GM13976 (cell line): ENCODE data around the gene MYO10.

Source experiments
- DNase-seq: peaks from one replicate; pipeline ENCODE4 v3.0.0; 2012; ENCODE audit warnings: low spot score
- in situ Hi-C: fragments of 300-500 bp; cut with MboI; formaldehyde crosslinking; loops from one replicate; pipeline ENCODE4 v1.12.0; 2022; ENCODE audit warnings: low sequenced_read_pairs, mixed read lengths, inconsistent platforms; ENCODE audit not compliant: unreplicated experiment
- TF ChIP-seq, protein P1 (sequence below): IDR thresholded peaks from 2 replicates; pipeline ENCODE4 v1.5.1; 2012; ENCODE audit warnings: borderline replicate concordance, mild to moderate bottlenecking; ENCODE audit not compliant: insufficient read depth; ENCODE audit errors: extremely low read depth, missing control alignments, control extremely low read depth

The MYO10 gene

DNA sequence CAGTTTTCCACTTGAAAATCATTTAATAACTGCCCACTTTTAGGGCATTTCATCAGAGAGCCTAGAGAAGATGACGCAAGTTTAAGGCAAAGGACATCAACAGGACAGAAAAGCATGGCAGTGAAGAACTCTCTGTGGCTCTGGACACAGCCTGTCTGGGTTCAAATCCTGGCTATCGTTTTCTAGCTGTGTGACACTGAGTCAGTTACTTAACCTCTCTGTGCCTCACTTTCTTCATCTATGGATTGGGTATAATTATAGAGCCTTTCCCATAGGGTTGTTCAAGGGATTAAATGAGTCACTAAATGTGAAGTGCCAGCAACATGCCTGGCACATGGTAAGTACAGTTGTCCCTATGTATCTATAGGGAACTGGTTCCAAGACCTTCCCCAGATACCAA lies 6.7 kb downstream of the MYO10 start:
- TF ChIP-seq, protein P1, sequence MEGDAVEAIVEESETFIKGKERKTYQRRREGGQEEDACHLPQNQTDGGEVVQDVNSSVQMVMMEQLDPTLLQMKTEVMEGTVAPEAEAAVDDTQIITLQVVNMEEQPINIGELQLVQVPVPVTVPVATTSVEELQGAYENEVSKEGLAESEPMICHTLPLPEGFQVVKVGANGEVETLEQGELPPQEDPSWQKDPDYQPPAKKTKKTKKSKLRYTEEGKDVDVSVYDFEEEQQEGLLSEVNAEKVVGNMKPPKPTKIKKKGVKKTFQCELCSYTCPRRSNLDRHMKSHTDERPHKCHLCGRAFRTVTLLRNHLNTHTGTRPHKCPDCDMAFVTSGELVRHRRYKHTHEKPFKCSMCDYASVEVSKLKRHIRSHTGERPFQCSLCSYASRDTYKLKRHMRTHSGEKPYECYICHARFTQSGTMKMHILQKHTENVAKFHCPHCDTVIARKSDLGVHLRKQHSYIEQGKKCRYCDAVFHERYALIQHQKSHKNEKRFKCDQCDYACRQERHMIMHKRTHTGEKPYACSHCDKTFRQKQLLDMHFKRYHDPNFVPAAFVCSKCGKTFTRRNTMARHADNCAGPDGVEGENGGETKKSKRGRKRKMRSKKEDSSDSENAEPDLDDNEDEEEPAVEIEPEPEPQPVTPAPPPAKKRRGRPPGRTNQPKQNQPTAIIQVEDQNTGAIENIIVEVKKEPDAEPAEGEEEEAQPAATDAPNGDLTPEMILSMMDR: no peak
- no peak for DNase-seq
- in situ Hi-C loops: no loop called here

DNA sequence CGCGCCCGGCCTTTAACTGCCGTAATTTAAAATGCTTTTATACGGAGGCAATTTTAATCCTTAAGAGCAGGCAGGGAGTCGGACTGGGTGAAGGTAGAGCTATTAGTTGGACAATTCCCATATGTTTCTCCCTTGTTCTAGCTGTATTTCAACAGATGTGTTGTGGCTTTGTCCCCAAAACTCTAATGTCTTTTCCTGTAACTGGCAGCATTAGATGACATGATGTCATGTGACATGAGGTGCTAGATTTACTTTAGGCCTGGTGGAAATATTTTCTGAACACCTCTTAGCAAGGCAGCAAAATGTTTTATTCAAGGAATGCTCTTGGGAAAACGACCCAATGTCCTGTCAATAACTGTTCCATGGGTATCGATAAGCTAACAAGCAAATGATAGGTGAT lies 8.5 kb downstream of the MYO10 start:
- in situ Hi-C loops: no loop called here
- TF ChIP-seq, protein P1: no peak
- DNase-seq: no peak

DNA sequence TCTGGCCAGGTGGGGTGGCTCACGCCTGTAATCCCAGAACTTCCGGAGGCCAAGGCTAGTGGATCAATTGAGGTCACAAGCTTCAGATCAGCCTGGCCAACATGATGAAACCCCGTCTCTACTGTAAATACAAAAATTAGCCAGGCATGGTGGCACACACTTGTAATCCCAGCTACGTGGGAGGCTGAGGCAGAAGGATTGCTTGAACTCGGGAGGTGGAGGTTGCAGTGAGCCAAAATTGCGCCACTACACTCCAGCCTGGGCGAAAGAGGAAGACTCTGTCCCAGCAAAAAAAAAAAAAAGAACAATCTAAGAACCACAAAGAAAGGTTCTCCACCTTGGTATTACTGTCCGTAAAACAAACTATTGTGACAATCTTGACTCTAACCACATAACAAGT lies 9.7 kb downstream of the MYO10 start:
- in situ Hi-C loops: no loop called here
- DNase-seq: no peak
- TF ChIP-seq, protein P1: no peak

DNA sequence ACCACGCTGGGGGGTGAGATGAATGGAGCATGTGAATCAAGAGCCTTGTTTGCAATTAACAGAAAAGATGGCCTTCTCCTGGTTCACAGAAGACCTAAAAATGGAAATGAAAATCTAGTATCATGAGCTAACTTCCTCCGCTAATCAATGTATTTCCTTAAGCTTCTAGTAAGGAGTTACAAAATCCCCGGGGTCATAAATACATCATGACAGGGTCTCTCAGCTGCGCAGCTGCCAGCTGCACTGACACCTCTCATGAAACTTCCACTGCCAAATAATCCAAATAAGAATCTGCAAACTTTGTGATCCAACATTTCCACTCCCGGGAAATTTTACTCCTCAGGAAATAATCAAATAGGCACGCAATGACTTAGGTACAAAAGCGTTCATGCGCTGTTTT lies 11.9 kb downstream of the MYO10 start:
- DNase-seq: no peak
- in situ Hi-C loops: no loop called here

DNA sequence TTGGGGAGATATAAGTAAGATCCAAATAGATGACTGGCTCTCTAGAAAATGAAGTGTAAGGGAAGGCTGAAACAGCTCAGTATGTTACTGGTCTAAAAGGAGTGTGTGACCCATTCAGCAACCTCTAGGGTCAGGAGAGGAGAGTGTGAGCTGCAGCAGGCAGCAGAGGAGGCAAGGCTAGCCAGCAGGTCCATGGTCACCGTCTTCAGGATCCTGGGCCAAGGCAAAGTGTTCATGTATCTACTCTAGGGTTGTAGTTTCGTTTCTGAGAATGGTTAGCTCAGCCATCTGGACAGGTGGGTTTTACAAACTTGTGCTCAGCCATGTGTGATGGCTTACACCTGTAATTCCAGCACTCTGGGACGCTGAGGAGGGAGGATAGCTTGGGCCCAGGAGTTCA lies 13.7 kb downstream of the MYO10 start:
- in situ Hi-C loops: no loop called here
- no peak for DNase-seq
- TF ChIP-seq, protein P1: no peak

More for the DNA sequence above, 11.9 kb downstream of the MYO10 start:
- TF ChIP-seq, protein P1: no peak

DNA sequence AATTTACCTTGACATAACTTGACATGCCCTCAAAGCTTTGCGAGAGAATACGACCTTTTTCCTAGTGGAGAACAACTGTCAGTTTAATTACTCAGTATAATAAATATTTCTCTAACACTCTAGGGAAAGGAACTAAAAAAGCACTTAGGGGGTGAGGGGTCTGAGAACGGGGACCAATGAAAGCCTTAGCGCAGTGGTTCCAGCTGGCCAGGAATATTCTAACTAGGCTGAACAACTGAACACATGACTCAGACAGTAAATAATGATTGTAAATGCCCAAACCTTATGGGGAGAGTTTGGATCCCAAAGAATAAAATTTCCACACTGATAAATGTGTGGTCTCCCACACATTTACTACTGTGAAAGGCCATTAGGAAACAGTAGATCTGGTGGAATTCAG lies 14.9 kb downstream of the MYO10 start:
- in situ Hi-C loops: no loop called here
- no peak for DNase-seq
- TF ChIP-seq, protein P1: no peak
